Breast epithelium (tissue), 3 donors: Measurements from ENCODE around the gene TDP1.

Experiments
- CTCF ChIP-seq, 3 donors: fragments of 450-650 bp; IDR thresholded peaks; one replicate each; pipeline ENCODE4 v1.5.1; 2016 to 2017; ENCODE audit warnings: antibody characterized with exemption in 3 of 3, mild to moderate bottlenecking in 3 of 3, moderate library complexity in 3 of 3
- POLR2A ChIP-seq: fragments of 450-650 bp; IDR thresholded peaks from one replicate; pipeline ENCODE4 v1.6.1; 2016; ENCODE audit warnings: antibody characterized with exemption, mild to moderate bottlenecking, moderate library complexity
- POLR2AphosphoS5 ChIP-seq, 3 donors: sonication (generic); formaldehyde crosslinking; IDR thresholded peaks; one replicate each; pipeline ENCODE4 v1.6.1; 2017; ENCODE audit warnings: antibody characterized with exemption in 3 of 3

DNA sequence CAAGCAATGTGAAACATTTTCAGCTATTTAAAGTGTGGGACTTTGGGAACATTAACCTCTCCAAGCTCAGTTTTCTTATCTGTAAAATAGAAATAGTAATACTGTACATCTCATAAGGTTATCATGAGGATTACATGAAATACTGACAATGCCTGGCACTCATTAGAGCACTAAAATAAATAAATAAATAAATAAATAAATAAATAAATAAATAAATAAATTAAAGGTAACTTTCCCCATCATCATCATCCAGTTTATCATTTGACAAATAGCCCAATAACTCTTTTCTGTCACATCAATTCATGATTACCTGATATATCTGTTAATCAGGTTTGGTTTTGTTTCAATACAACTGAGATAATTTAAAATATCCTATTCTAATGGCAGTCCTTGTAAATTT lies 49.7 kb upstream of the TDP1 start:
- TF ChIP-seq CTCF (IDR thresholded peaks at IDR 0.05) (no peak), POLR2A (no peak), POLR2AphosphoS5 (IDR thresholded peaks at IDR 0.05) (no peak)
